GM21423 (cell line): ENCODE results near the gene CIAPIN1.

Source experiments
- ATAC-seq: cut with Tn5 transposase; IDR thresholded peaks from one replicate; pipeline ENCODE4 v1.9.1; 2021; ENCODE audit warnings: mild to moderate bottlenecking, moderate library complexity; ENCODE audit not compliant: unreplicated experiment

The CIAPIN1 gene

GRCh38 chr16:57476546-57477410 is 29.6 kb upstream of the CIAPIN1 start:
- ATAC-seq, result no peak

- peak; percentile 89 for ATAC-seq
These were observed 28.6 kb upstream of the CIAPIN1 start for GRCh38 chr16:57475711-57476339.

- ATAC-seq, result no peak
These were observed 27.8 kb upstream of the CIAPIN1 start for GRCh38 chr16:57474671-57475661.

GRCh38 chr16:57473906-57474305 is 26.7 kb upstream of the CIAPIN1 start:
- no peak for ATAC-seq

- ATAC-seq, result no peak
These were observed 26.1 kb upstream of the CIAPIN1 start for GRCh38 chr16:57473176-57473840.

GRCh38 chr16:57472665-57473060 is 25.5 kb upstream of the CIAPIN1 start:
- no peak for ATAC-seq

GRCh38 chr16:57471852-57472664 is 24.9 kb upstream of the CIAPIN1 start:
- no peak for ATAC-seq

- no peak for ATAC-seq
These were observed 24.0 kb upstream of the CIAPIN1 start for GRCh38 chr16:57471209-57471608.

- ATAC-seq, result no peak
These were observed 23.5 kb upstream of the CIAPIN1 start for GRCh38 chr16:57470711-57471110.

GRCh38 chr16:57469917-57470470 is 22.8 kb upstream of the CIAPIN1 start:
- no peak for ATAC-seq

- no peak for ATAC-seq
These were observed 21.9 kb upstream of the CIAPIN1 start for GRCh38 chr16:57469046-57469445.

GRCh38 chr16:57468346-57468745 is 21.2 kb upstream of the CIAPIN1 start:
- ATAC-seq, result no peak

GRCh38 chr16:57464523-57464922 is 17.3 kb upstream of the CIAPIN1 start:
- ATAC-seq, result no peak

- no peak for ATAC-seq
These were observed 15.8 kb upstream of the CIAPIN1 start for GRCh38 chr16:57462978-57463362.

GRCh38 chr16:57462209-57462977 is 15.2 kb upstream of the CIAPIN1 start, which contains the start of gene POLR2C:
Gene POLR2C (plus strand): TSS chr16:57462679. CDS start chr16:57462725, 46 bp downstream.
- peak; percentile 88 for ATAC-seq

- ATAC-seq, result no peak
These were observed 4.8 kb upstream of the CIAPIN1 start for GRCh38 chr16:57452021-57452420.

- ATAC-seq, result peak; percentile 18
These were observed 527 bp downstream of the CIAPIN1 start for GRCh38 chr16:57446531-57447185.

- ATAC-seq, result no peak
These were observed 1.7 kb downstream of the CIAPIN1 start for GRCh38 chr16:57445510-57445909.
